ENCODE data around the gene ATP2A3. TPM values are rescaled to one million over a fixed set of nuclear protein-coding genes. Genes with fewer than 3 reads are reported as not detected.

ATP2A3 gene
- total RNA-seq, 6 experiments from 2014 or later: 0.05 to 0.12 (median 0.08) TPM

GRCh38 chr17:3923466-3924190 is 40.6 kb downstream of the ATP2A3 start:
- H3K27me3 Mint-ChIP-seq (ENCODE audit: insufficient read depth): peaks cover 19% of the 10 kb centered on the region
- no peak overlapping the region for H3K27ac Mint-ChIP-seq
- H3K36me3 Mint-ChIP-seq (ENCODE audit: low read depth): no peaks in the 10 kb centered on the region
- H3K4me3 Mint-ChIP-seq: no peak overlapping the region
- no peak for DNase-seq
- no peak for TF ChIP-seq CTCF (IDR thresholded peaks at IDR 0.05)
- H3K9me3 Mint-ChIP-seq: no peaks in the 10 kb centered on the region
- no peaks in the 10 kb centered on the region for H3K4me1 Mint-ChIP-seq (ENCODE audit: low read depth)

GRCh38 chr17:3922765-3923164 is 41.5 kb downstream of the ATP2A3 start:
- no peak for TF ChIP-seq CTCF (IDR thresholded peaks at IDR 0.05)
- Mint-ChIP-seq H3K27me3 (ENCODE audit: insufficient read depth) (peaks cover 19% of the 10 kb centered on the region), H3K27ac (no peak overlapping the region), H3K4me1 (ENCODE audit: low read depth) (no peaks in the 10 kb centered on the region), H3K9me3 (no peaks in the 10 kb centered on the region), H3K36me3 (ENCODE audit: low read depth) (no peaks in the 10 kb centered on the region), H3K4me3 (no peak overlapping the region)
- no peak for DNase-seq

- Mint-ChIP-seq H3K4me3 (no peak overlapping the region), H3K4me1 (ENCODE audit: low read depth) (no peaks in the 10 kb centered on the region), H3K27me3 (ENCODE audit: insufficient read depth) (peaks cover 14% of the 10 kb centered on the region), H3K36me3 (ENCODE audit: low read depth) (no peaks in the 10 kb centered on the region), H3K27ac (no peak overlapping the region), H3K9me3 (no peaks in the 10 kb centered on the region)
- DNase-seq: no peak
- TF ChIP-seq CTCF (IDR thresholded peaks at IDR 0.05): no peak
Measured at GRCh38 chr17:3921502-3922319, 42.5 kb downstream of the ATP2A3 start.

GRCh38 chr17:3921006-3921405 is 43.2 kb downstream of the ATP2A3 start:
- Mint-ChIP-seq H3K27me3 (ENCODE audit: insufficient read depth) (peaks cover 12% of the 10 kb centered on the region), H3K9me3 (no peaks in the 10 kb centered on the region)

GRCh38 chr17:3919123-3919624 is 45.1 kb downstream of the ATP2A3 start:
- no peak overlapping the region for H3K4me3 Mint-ChIP-seq
- H3K27me3 Mint-ChIP-seq (ENCODE audit: insufficient read depth): peaks cover 11% of the 10 kb centered on the region
- DNase-seq: no peak
- H3K36me3 Mint-ChIP-seq (ENCODE audit: low read depth): no peaks in the 10 kb centered on the region
- TF ChIP-seq CTCF (IDR thresholded peaks at IDR 0.05): no peak
- no peak overlapping the region for H3K27ac Mint-ChIP-seq
- no peaks in the 10 kb centered on the region for H3K9me3 Mint-ChIP-seq
- H3K4me1 Mint-ChIP-seq (ENCODE audit: low read depth): no peaks in the 10 kb centered on the region

More at GRCh38 chr17:3921006-3921405, 43.2 kb downstream of the ATP2A3 start:
- H3K4me3 Mint-ChIP-seq: no peak overlapping the region
- H3K27ac Mint-ChIP-seq: no peak overlapping the region
- no peak for TF ChIP-seq CTCF (IDR thresholded peaks at IDR 0.05)
- DNase-seq: no peak
- no peaks in the 10 kb centered on the region for H3K4me1 Mint-ChIP-seq (ENCODE audit: low read depth)
- no peaks in the 10 kb centered on the region for H3K36me3 Mint-ChIP-seq (ENCODE audit: low read depth)

Measured in HFFc6 (cell line).